Neural progenitor cell (in vitro differentiated cells): ENCODE data around the gene TFPI.

Experiments
- CTCF ChIP-seq: fragments of 200-600 bp; sonication (generic); IDR thresholded peaks from 2 replicates; pipeline ENCODE4 v1.5.1; 2017; ENCODE audit warnings: antibody characterized with exemption, mild to moderate bottlenecking
- EZH2 ChIP-seq: fragments of 200-600 bp; sonication (generic); IDR thresholded peaks from 2 replicates; pipeline ENCODE4 v1.6.1; 2017; ENCODE audit warnings: antibody characterized with exemption, mild to moderate bottlenecking, moderate library complexity
- EZH2phosphoT487 ChIP-seq: fragments of 200-600 bp; sonication (generic); IDR thresholded peaks from 2 replicates; pipeline ENCODE4 v1.6.1; 2017; ENCODE audit warnings: antibody characterized with exemption

- no peak for TF ChIP-seq EZH2
- no peak for TF ChIP-seq CTCF
- TF ChIP-seq EZH2phosphoT487 = no peak
These were observed 57.1 kb downstream of the TFPI start for GRCh38 chr2:187497140-187497539.
